H1 (cell line): ENCODE data around the gene CLDN25. TPM values are rescaled to one million over a fixed set of nuclear protein-coding genes. Genes with fewer than 3 reads are reported as not detected.

Experiments
- CTCF ChIA-PET: fragments of 300-600 bp; sonication (Branson Sonifier 250); formaldehyde crosslinking; loops from one replicate; lab custom pipeline; 2021; ENCODE audit not compliant: partially characterized antibody; lab: Charles Lee
- POLR2A ChIA-PET: fragments of 300-600 bp; sonication (Branson Sonifier 250); formaldehyde crosslinking; loops from one replicate; lab custom pipeline; 2021; ENCODE audit warnings: inconsistent platforms; ENCODE audit not compliant: partially characterized antibody; lab: Charles Lee
- DNase-seq, 2 experiments: peaks; one replicate each; pipeline versions ENCODE4 v3.0.0 to v3.0.0-alpha.2; 2010 to 2022; ENCODE audit warnings: low spot score in 2 of 2, low read depth in 1 of 2, mixed read lengths in 1 of 2
- FAIRE-seq: peaks from 2 replicates; lab custom pipeline; 2011; peaks lifted over from hg19 to GRCh38; lab: Jason Lieb, UNC
- H2AFZ ChIP-seq: 2 replicates; pipeline ENCODE4 v1.8.1; 2012; ENCODE audit warnings: low read length, inconsistent platforms
- H2AK5ac ChIP-seq: 2 replicates; pipeline ENCODE4 v1.6.1; 2013; ENCODE audit warnings: low read depth, low read length
- H2BK120ac ChIP-seq: replicated peaks from 2 replicates; pipeline ENCODE3; 2013; ENCODE audit warnings: low read depth, low read length, inconsistent platforms
- H2BK12ac ChIP-seq: 2 replicates; pipeline ENCODE4 v1.6.1; 2013; ENCODE audit warnings: low read depth, low read length
- H2BK15ac ChIP-seq: 2 replicates; pipeline ENCODE4 v1.6.1; 2013; ENCODE audit warnings: low read length
- H2BK20ac ChIP-seq: 2 replicates; pipeline ENCODE4 v1.6.1; 2013; ENCODE audit warnings: low read length
- H2BK5ac ChIP-seq: 2 replicates; pipeline ENCODE4 v1.6.1; 2013; ENCODE audit warnings: low read depth, low read length
- H3K14ac ChIP-seq: 2 replicates; pipeline ENCODE4 v1.6.1; 2013; ENCODE audit warnings: inconsistent platforms; ENCODE audit not compliant: insufficient read length
- H3K18ac ChIP-seq: 2 replicates; pipeline ENCODE4 v1.6.1; 2013; ENCODE audit warnings: low read length; ENCODE audit errors: extremely low read depth
- H3K23ac ChIP-seq: 2 replicates; pipeline ENCODE4 v1.6.1; 2013; ENCODE audit warnings: inconsistent platforms; ENCODE audit not compliant: insufficient read length
- H3K23me2 ChIP-seq: 2 replicates; pipeline ENCODE4 v1.6.1; 2013; ENCODE audit warnings: low read depth, low read length
- H3K27ac ChIP-seq: 2 replicates; pipeline ENCODE4 v1.6.1; 2011; ENCODE audit warnings: low read depth, low read length, inconsistent platforms
- H3K27me3 ChIP-seq, 4 experiments: replicated peaks in 1 of 4; 1 replicate in 1 of 4; 2 replicates in 3 of 4; pipeline versions ENCODE4 v1.6.1 to v1.8.1; 2011 to 2013; ENCODE audit warnings: low read length in 3 of 4, mild to moderate bottlenecking in 3 of 4, inconsistent platforms in 2 of 4, mixed read lengths in 2 of 4, moderate library complexity in 1 of 4; ENCODE audit not compliant: control insufficient read depth in 3 of 4, insufficient read depth in 3 of 4; ENCODE audit errors: extremely low read depth in 1 of 4
- H3K36me3 ChIP-seq, 4 experiments: 2 replicates each; pipeline versions ENCODE4 v1.6.1 to v1.8.1; 2011 to 2013; ENCODE audit warnings: mild to moderate bottlenecking in 4 of 4, low read length in 3 of 4, moderate library complexity in 2 of 4, control low read depth in 1 of 4, inconsistent platforms in 1 of 4; ENCODE audit not compliant: insufficient read depth in 4 of 4, control insufficient read depth in 2 of 4
- H3K4ac ChIP-seq: replicated peaks from 2 replicates; pipeline ENCODE3; 2013; ENCODE audit warnings: low read length, low read depth, mixed read lengths, inconsistent platforms; ENCODE audit not compliant: insufficient read length
- H3K4me1 ChIP-seq, 4 experiments: replicated peaks in 1 of 4; 1 replicate in 1 of 4; 2 replicates in 3 of 4; pipeline versions ENCODE4 v1.6.1 to v1.8.1; 2011 to 2013; ENCODE audit warnings: low read length in 3 of 4, inconsistent platforms in 2 of 4, mixed read lengths in 1 of 4; ENCODE audit not compliant: insufficient read depth in 4 of 4, control insufficient read depth in 3 of 4
- H3K4me2 ChIP-seq, 2 experiments: 2 replicates each; pipeline versions ENCODE4 v1.6.1 to v1.8.1; 2011 to 2013; ENCODE audit warnings: low read depth in 2 of 2, low read length in 2 of 2, control low read depth in 1 of 2, inconsistent platforms in 1 of 2, mild to moderate bottlenecking in 1 of 2; ENCODE audit not compliant: insufficient read depth in 1 of 2
- H3K4me3 ChIP-seq, 4 experiments: fragments of 200-600, 300-600 bp in 1 of 4; sonication (generic), shearing (Covaris generic), sonication (Bioruptor Twin) in 1 of 4; 2 replicates each; pipeline versions ENCODE4 v1.5.1 to v1.8.1; 2011 to 2016; ENCODE audit warnings: low read length in 4 of 4, low read depth in 3 of 4, control low read depth in 2 of 4, inconsistent platforms in 2 of 4, mild to moderate bottlenecking in 2 of 4, mixed read lengths in 1 of 4, moderate library complexity in 1 of 4; ENCODE audit not compliant: insufficient read depth in 2 of 4; ENCODE audit errors: extremely low read depth in 1 of 4
- H3K56ac ChIP-seq: replicated peaks from 2 replicates; pipeline ENCODE3; 2013; ENCODE audit warnings: low read depth, mild to moderate bottlenecking, mixed read lengths, low read length, inconsistent platforms; ENCODE audit not compliant: insufficient read length
- H3K79me1 ChIP-seq: 2 replicates; pipeline ENCODE4 v1.6.1; 2013; ENCODE audit warnings: low read depth, low read length, control low read depth
- H3K79me2 ChIP-seq, 2 experiments: 2 replicates each; pipeline versions ENCODE4 v1.6.1 to v1.8.1; 2012 to 2013; ENCODE audit warnings: low read length in 2 of 2, mild to moderate bottlenecking in 2 of 2, inconsistent platforms in 1 of 2; ENCODE audit not compliant: insufficient read depth in 2 of 2, control insufficient read depth in 1 of 2
- H3K9ac ChIP-seq, 4 experiments: replicated peaks in 1 of 4; 1 replicate in 1 of 4; 2 replicates in 3 of 4; pipeline versions ENCODE4 v1.6.1 to v1.8.1; 2011 to 2013; ENCODE audit warnings: low read depth in 3 of 4, low read length in 3 of 4, control low read depth in 2 of 4, mild to moderate bottlenecking in 2 of 4, moderate library complexity in 2 of 4, inconsistent platforms in 1 of 4; ENCODE audit errors: extremely low read depth in 1 of 4
- H3K9me3 ChIP-seq, 2 experiments: 2 replicates each; pipeline versions ENCODE4 v1.6.1 to v1.8.1; 2012 to 2013; ENCODE audit warnings: mild to moderate bottlenecking in 2 of 2, moderate library complexity in 2 of 2, control low read depth in 1 of 2, inconsistent platforms in 1 of 2, low read depth in 1 of 2, low read length in 1 of 2, mixed read lengths in 1 of 2; ENCODE audit not compliant: insufficient read depth in 2 of 2
- H4K20me1 ChIP-seq, 2 experiments: replicated peaks in 1 of 2; 2 replicates each; pipeline versions ENCODE3 to v1.8.1; 2011 to 2013; ENCODE audit warnings: inconsistent platforms in 2 of 2, low read length in 2 of 2, mild to moderate bottlenecking in 1 of 2; ENCODE audit not compliant: insufficient read depth in 2 of 2, control insufficient read depth in 1 of 2
- H4K5ac ChIP-seq: 2 replicates; pipeline ENCODE4 v1.6.1; 2013; ENCODE audit warnings: low read length, low read depth, mixed read lengths, inconsistent platforms; ENCODE audit not compliant: insufficient read length
- H4K8ac ChIP-seq: 2 replicates; pipeline ENCODE4 v1.8.0; 2013; ENCODE audit warnings: mild to moderate bottlenecking, moderate library complexity, low read length, inconsistent platforms; ENCODE audit not compliant: insufficient read depth; ENCODE audit errors: extremely low read depth
- H4K91ac ChIP-seq: replicated peaks from 2 replicates; pipeline ENCODE3; 2013; ENCODE audit warnings: low read length, mixed read lengths, inconsistent platforms; ENCODE audit not compliant: insufficient read length
- CHD1 ChIP-seq: IDR thresholded peaks from 2 replicates; pipeline ENCODE4 v1.6.1; 2012; ENCODE audit warnings: low read depth, low read length, improper control_type of control experiment
- CREB1 ChIP-seq: IDR thresholded peaks from 2 replicates; pipeline ENCODE4 v1.6.1; 2012; ENCODE audit warnings: inconsistent platforms
- EP300 ChIP-seq, 2 experiments: IDR thresholded peaks; 1 replicate in 1 of 2; 2 replicates in 1 of 2; pipeline ENCODE4 v1.6.1; 2011 to 2012; ENCODE audit warnings: low read depth in 2 of 2, low read length in 2 of 2, mild to moderate bottlenecking in 2 of 2, borderline replicate concordance in 1 of 2, inconsistent platforms in 1 of 2, moderate library complexity in 1 of 2
- FOSL1 ChIP-seq: IDR thresholded peaks from 2 replicates; pipeline ENCODE4 v1.6.1; 2011; ENCODE audit warnings: mild to moderate bottlenecking, low read depth, low read length, moderate library complexity; ENCODE audit not compliant: insufficient read depth
- JUND ChIP-seq: IDR thresholded peaks from 2 replicates; pipeline ENCODE4 v1.6.1; 2011; ENCODE audit warnings: mild to moderate bottlenecking, improper control_type of control experiment, low read length
- MAFK ChIP-seq: IDR thresholded peaks from 2 replicates; pipeline ENCODE4 v1.6.1; 2012; ENCODE audit warnings: low read depth, mild to moderate bottlenecking, improper control_type of control experiment, low read length
- NANOG ChIP-seq: IDR thresholded peaks from 2 replicates; pipeline ENCODE4 v1.6.1; 2011; ENCODE audit warnings: low read length, low read depth, mild to moderate bottlenecking, inconsistent platforms; ENCODE audit not compliant: insufficient read depth, poor library complexity, severe bottlenecking
- NRF1 ChIP-seq: IDR thresholded peaks from 2 replicates; pipeline ENCODE4 v1.6.1; 2011; ENCODE audit warnings: mild to moderate bottlenecking, low read depth, low read length, improper control_type of control experiment
- RBBP5 ChIP-seq: IDR thresholded peaks from 2 replicates; pipeline ENCODE4 v1.7.1; 2012; ENCODE audit warnings: low read depth, mild to moderate bottlenecking, inconsistent platforms, low read length, moderate library complexity, borderline replicate concordance
- SIN3A ChIP-seq, 2 experiments: IDR thresholded peaks in 1 of 2; conservative IDR thresholded peaks in 1 of 2; 2 replicates each; pipeline ENCODE4 v1.6.1; 2011 to 2012; ENCODE audit warnings: low read length in 2 of 2, improper control_type of control experiment in 1 of 2, low read depth in 1 of 2, mild to moderate bottlenecking in 1 of 2
- SP2 ChIP-seq: IDR thresholded peaks from 2 replicates; pipeline ENCODE4 v1.6.1; 2012; ENCODE audit warnings: mild to moderate bottlenecking, low read length, inconsistent platforms
- YY1 ChIP-seq: IDR thresholded peaks from 2 replicates; pipeline ENCODE4 v1.6.1; 2011; ENCODE audit warnings: low read depth, mild to moderate bottlenecking, low read length
- WGBS, 2 experiments: shearing (Covaris generic) in 1 of 2; methylation state at CpG; one replicate each; pipeline versions ENCODE4 v1.1.6 to v1.1.7; 2013 to 2015; ENCODE audit warnings: low lambda C conversion rate in 2 of 2, mixed read lengths in 2 of 2, inconsistent platforms in 1 of 2, low coverage in 1 of 2, missing lambda C conversion rate in 1 of 2; ENCODE audit not compliant: insufficient replicate concordance in 2 of 2, insufficient coverage in 1 of 2, insufficient read length in 1 of 2; ENCODE audit errors: extremely low coverage in 1 of 2, missing lambda C conversion rate in 1 of 2; 5-methylcytosine and 5-hydroxymethylcytosine counted together
- polyA plus RNA-seq, 7 experiments: library from polyadenylated mRNA; depleted of rRNA in 3 of 7; stranded (reverse) in 5 of 7; unstranded in 2 of 7; fragments of >200 nt in 5 of 7; fragments of 200-250 nt in 2 of 7; gene quantifications; 1 replicate in 5 of 7; 2 replicates in 1 of 7; 4 replicates in 1 of 7; pipeline versions ENCODE4 v1.2.1 to v1.2.3, GENCODE V29; 2011 to 2013; ENCODE audit warnings: missing spikeins in 2 of 7, mixed read lengths in 2 of 7
- total RNA-seq: library from RNA; stranded (reverse); fragmentation: NEBNext Ultra II Directional; extraction: Animal tissue kit (Norgen Biotek cat#: 25700); gene quantifications from 2 replicates; pipeline ENCODE4 v1.2.1, GENCODE V29; 2021

CLDN25 gene
- total and polyA plus RNA-seq, 2 of the 8 experiments (the other 6 are each of a cell fraction or from before 2014, with no cell fraction given): not detected

DNA sequence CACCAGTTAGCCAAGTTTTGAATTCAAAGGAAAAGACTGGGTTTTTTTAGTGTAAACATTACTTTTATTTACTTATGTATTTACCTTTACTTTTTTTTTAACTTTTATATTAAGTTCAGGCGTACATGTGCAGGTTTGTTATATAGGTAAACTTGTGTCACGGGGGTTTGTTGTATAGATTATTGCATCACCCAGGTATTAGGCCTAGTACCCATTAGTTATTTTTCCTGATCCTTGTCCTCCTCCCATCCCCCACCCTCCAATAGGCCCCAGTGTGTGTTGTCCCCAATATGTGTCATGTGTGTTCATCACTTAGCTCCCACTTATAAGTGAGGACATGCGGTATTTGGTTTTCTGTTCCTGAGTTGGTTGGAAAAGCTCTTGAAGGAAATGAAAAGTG is 26.7 kb upstream of the CLDN25 start:
- no peak for FAIRE-seq
- 96% methylated on average over 3 of the region's 3 CpGs; no CpG with 5 or more reads in 1 of the 2 experiments for WGBS, 2 experiments
- TF ChIP-seq CHD1 (no peak), YY1 (no peak), RBBP5 (no peak), SIN3A (conservative IDR thresholded peaks at IDR 0.05 in 1 of 2, IDR thresholded peaks at IDR 0.05 in 1 of 2; ENCODE audit: low read depth in 1 of 2, low read length in 2 of 2) (no peak), EP300 (IDR thresholded peaks at IDR 0.05; ENCODE audit: borderline replicate concordance in 1 of 2, low read depth in 2 of 2, low read length in 2 of 2) (no peak), CREB1 (no peak), FOSL1 (no peak), NANOG (no peak), SP2 (no peak), MAFK (no peak), NRF1 (no peak), JUND (no peak)

More for the DNA sequence above, 26.7 kb upstream of the CLDN25 start:
- POLR2A ChIA-PET: interaction anchor here (0.7 to 0.9 kb wide), 2 partner anchors 8 to 1214 kb away, joined by 3 to 4 read pairs; no protein-coding TSS in a partner anchor
- CTCF ChIA-PET: interaction anchor here (1.0 to 2.0 kb wide), 2 partner anchors 13 to 22 kb away, joined by 3 to 7 read pairs; no protein-coding TSS in a partner anchor
- no peak overlapping the region for H3K4me2 ChIP-seq
- DNase-seq: no peak
- H3K4ac ChIP-seq: no peak overlapping the region
- H3K23ac ChIP-seq: no peak overlapping the region
- H3K9me3 ChIP-seq: no peaks in the 10 kb centered on the region
- no peak overlapping the region for H3K27ac ChIP-seq
- no peaks in the 10 kb centered on the region for H3K79me2 ChIP-seq
- H2BK15ac ChIP-seq: no peak overlapping the region
- no peaks in the 10 kb centered on the region for H3K23me2 ChIP-seq
- H3K36me3 ChIP-seq: peaks cover 5 to 36% (median 16%) of the 10 kb centered on the region in 4 experiments; a peak in 7 of 8 replicates
- H2BK12ac ChIP-seq: no peak overlapping the region
- no peak overlapping the region for H4K8ac ChIP-seq
- H3K56ac ChIP-seq: no peak overlapping the region
- no peak overlapping the region for H4K5ac ChIP-seq
- no peak overlapping the region for H2BK120ac ChIP-seq
- H4K20me1 ChIP-seq: no peaks in the 10 kb centered on the region
- no peak overlapping the region for H2BK20ac ChIP-seq
- peaks cover 0 to 1% (median 0%) of the 10 kb centered on the region in 4 experiments; a peak in 1 of 7 replicates for H3K27me3 ChIP-seq
- no peak overlapping the region for H4K91ac ChIP-seq
- no peak overlapping the region for H3K18ac ChIP-seq
- no peak overlapping the region for H2AFZ ChIP-seq
- no peak overlapping the region for H3K4me3 ChIP-seq
- H3K14ac ChIP-seq: no peak overlapping the region
- no peaks in the 10 kb centered on the region for H3K79me1 ChIP-seq
- no peaks in the 10 kb centered on the region for H3K4me1 ChIP-seq
- H2BK5ac ChIP-seq: no peak overlapping the region
- H3K9ac ChIP-seq: no peak overlapping the region
- no peak overlapping the region for H2AK5ac ChIP-seq
